ENCODE data around the gene TAMALIN.

Gene TAMALIN

DNA sequence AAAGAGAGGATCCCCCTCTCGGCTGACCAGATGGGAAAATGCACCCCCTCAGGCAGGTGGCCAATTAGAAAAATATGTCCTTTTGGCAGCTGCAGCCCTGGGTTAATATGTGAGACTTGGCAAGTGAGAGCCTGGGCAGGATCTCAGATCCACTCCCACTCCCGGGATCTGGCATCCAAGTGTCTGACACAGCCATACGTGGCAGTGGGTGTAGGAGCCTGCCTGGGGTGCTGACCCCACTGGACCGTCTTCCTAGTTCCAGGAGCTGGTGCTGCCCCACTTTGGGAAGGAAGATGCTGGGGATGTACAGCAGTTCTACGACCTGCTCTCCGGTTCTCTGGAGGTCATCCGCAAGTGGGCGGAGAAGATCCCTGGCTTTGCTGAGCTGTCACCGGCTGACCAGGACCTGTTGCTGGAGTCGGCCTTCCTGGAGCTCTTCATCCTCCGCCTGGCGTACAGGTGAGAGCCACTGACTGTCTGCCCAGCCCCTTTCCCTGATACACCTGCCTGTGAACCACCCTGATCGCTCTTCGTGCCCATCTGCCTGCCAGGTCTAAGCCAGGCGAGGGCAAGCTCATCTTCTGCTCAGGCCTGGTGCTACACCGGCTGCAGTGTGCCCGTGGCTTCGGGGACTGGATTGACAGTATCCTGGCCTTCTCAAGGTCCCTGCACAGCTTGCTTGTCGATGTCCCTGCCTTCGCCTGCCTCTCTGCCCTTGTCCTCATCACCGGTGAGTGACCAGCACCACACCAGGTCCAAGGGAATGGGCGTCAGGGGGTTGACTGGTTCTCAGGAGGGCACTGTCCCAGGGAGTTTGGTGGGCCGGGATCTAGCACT, 50.3 kb downstream of the TAMALIN start:
- no peak for DNase-seq (ENCODE audit: extremely low read depth, low read depth)
- TF ChIP-seq, protein P1, sequence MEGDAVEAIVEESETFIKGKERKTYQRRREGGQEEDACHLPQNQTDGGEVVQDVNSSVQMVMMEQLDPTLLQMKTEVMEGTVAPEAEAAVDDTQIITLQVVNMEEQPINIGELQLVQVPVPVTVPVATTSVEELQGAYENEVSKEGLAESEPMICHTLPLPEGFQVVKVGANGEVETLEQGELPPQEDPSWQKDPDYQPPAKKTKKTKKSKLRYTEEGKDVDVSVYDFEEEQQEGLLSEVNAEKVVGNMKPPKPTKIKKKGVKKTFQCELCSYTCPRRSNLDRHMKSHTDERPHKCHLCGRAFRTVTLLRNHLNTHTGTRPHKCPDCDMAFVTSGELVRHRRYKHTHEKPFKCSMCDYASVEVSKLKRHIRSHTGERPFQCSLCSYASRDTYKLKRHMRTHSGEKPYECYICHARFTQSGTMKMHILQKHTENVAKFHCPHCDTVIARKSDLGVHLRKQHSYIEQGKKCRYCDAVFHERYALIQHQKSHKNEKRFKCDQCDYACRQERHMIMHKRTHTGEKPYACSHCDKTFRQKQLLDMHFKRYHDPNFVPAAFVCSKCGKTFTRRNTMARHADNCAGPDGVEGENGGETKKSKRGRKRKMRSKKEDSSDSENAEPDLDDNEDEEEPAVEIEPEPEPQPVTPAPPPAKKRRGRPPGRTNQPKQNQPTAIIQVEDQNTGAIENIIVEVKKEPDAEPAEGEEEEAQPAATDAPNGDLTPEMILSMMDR (IDR thresholded peaks at IDR 0.05; ENCODE audit: low read depth, low read length) = no peak

DNA sequence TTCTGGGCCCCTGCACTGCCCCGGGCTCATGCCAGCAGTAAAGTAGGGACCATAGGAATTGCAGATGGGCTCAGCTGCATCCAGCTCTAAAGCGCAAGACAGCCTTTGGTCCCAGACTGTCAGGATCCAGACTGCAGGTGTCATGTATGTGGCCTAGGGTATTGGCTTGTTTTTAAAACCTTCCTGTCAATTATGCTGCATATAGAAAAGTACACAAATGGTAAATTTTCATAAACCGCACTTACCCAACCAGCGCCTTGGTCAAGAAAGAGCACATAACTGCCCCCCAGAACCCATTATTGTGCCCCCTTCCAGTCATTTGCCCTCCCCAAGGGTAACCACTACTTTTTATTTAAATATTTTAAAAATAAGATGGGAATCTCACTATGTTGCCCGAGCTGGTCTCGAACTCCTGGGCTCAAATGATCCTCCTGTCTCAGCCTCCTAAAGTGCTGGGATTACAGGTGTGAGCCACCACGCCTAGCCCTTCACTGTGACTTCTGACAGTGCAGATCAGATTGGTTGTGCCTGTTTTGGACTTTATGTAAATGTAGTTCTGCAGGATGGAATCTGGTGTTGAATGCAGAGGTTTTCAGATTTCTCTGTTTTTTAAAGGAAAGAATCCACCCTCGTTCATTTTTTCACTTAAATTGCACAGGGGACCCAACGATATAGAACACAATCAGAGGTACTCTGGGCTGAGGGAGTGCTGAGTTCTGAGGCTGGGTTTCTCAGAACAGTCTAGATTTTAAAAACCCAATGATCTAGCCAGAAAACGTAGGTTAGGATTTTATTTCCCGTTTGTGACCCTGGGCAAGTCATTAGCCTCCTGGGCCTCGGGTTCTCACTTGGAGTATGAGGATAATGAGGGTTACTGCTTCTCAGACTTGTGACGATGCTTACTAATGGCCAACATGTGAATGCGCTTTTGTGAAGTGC, 51.2 kb downstream of the TAMALIN start:
- TF ChIP-seq, protein P1 (IDR thresholded peaks at IDR 0.05; ENCODE audit: low read depth, low read length) = no peak
- DNase-seq (ENCODE audit: extremely low read depth, low read depth) = no peak

DNA sequence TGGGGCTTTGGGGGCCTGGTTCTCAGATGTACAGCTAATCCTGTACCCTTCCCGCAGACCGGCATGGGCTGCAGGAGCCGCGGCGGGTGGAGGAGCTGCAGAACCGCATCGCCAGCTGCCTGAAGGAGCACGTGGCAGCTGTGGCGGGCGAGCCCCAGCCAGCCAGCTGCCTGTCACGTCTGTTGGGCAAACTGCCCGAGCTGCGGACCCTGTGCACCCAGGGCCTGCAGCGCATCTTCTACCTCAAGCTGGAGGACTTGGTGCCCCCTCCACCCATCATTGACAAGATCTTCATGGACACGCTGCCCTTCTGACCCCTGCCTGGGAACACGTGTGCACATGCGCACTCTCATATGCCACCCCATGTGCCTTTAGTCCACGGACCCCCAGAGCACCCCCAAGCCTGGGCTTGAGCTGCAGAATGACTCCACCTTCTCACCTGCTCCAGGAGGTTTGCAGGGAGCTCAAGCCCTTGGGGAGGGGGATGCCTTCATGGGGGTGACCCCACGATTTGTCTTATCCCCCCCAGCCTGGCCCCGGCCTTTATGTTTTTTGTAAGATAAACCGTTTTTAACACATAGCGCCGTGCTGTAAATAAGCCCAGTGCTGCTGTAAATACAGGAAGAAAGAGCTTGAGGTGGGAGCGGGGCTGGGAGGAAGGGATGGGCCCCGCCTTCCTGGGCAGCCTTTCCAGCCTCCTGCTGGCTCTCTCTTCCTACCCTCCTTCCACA, 52.0 kb downstream of the TAMALIN start:
- no peak for DNase-seq (ENCODE audit: extremely low read depth, low read depth)
- TF ChIP-seq, protein P1 (IDR thresholded peaks at IDR 0.05; ENCODE audit: low read depth, low read length) = no peak

DNA sequence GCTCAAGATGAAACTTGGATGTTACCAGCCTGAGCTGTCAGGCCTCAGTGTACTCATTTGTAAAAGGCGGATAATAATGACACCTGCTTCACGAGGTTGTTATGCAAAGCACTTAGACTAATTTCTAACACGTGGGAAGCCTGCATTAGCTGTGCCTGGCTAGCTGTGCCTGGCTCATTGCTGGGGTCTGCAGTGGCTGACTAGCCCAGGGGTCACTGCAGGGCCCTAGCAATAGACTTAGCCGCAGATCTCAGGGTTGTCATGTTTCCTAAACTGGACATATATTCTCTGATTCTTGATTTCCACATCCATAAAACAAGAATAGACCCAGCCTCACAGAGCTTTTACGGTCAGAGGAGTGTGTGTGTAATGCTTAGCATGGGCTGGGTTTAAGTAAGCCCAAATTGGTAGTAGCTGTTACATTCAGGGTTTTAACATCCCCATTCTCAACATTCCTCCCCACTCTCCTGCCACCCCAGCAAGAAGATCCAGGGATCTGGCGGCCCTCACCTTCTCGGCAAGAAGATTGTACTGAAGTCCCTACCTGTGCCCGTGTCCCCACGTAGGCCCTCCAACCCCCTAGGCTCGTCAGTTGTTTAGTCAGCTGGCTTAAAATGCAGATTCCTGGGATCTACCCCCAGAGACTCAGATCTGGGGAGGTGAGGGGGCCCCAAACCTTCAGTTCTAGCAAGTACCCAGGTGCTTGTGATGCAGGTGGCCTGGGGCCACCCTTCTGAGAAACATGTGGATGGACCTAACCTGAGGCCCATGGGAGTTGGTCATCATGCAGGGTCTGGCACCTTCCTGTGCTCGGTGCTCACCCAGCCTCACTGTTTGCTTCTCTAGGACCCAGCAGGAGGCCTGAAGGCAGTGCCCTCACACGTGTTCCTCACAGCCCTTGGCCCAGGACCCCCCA, 53.1 kb downstream of the TAMALIN start:
- no peak for DNase-seq (ENCODE audit: extremely low read depth, low read depth)

DNA sequence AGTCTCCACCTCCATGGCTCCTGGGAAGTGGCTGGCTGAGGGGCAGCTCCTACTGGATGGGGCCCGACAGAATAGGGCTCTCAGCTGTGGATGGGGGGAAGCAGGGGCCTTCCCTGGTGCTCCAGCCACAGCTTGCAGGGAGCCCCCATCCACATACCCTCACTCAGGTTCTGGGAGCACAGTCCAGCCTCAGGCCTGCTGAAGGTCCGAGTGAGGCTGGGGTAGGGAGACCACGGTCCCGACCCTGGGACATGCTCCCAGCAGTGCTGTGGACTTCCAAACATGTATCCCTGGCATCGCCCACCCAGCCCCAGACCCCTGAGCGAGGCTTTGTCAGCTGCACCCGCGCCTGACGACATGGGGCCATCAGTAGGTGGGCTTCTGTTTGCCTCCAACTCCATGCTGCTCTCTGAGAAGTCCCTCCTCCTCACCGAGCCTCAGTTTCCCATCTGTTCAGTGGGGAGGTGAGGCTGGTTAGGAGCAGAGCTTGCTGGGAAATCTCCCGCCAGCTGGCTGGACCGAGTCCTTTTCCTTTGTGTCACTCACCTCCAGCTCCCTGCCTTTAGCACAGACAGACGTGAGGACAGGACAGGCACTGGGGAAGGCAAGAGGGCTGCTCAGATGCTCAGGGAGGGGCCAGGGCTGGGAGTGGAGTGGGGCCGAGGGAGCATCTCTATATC, 53.9 kb downstream of the TAMALIN start:
- no peak for DNase-seq (ENCODE audit: extremely low read depth, low read depth)
- TF ChIP-seq, protein P1 (IDR thresholded peaks at IDR 0.05; ENCODE audit: low read depth, low read length) = no peak

More for the DNA sequence above, 53.1 kb downstream of the TAMALIN start:
- TF ChIP-seq, protein P1 (IDR thresholded peaks at IDR 0.05; ENCODE audit: low read depth, low read length) = no peak
